Panc1 (cell line): Measurements from ENCODE around the gene MND1. TPM values are rescaled to one million over a fixed set of nuclear protein-coding genes. Genes with fewer than 3 reads are reported as not detected.

Experiments used
- ATAC-seq: fragments of 200-7000 bp; cut with Tn5 transposase; 2 replicates; pipeline ENCODE4 v1.9.1; 2020; ENCODE audit warnings: mild to moderate bottlenecking, moderate library complexity
- BruUV-seq: library from RNA; stranded (reverse); fragments of 400-500 nt; replicated peaks from 2 replicates; lab custom pipeline; 2021; lab: Mats Ljungman, UMichigan
- CTCF ChIA-PET: fragments of 300-600 bp; sonication (Branson Sonifier 250); formaldehyde crosslinking; loops from one replicate; lab custom pipeline; 2022; ENCODE audit warnings: antibody characterized with exemption; lab: Charles Lee
- POLR2A ChIA-PET: fragments of 300-600 bp; sonication (Branson Sonifier 250); formaldehyde crosslinking; loops from one replicate; lab custom pipeline; 2022; ENCODE audit warnings: antibody characterized with exemption; lab: Charles Lee
- DNase-seq: peaks from one replicate; pipeline ENCODE4 v3.0.0-alpha.2; 2010; ENCODE audit warnings: low read depth, low spot score
- H3K27ac ChIP-seq: 2 replicates; pipeline ENCODE4 v1.5.1; 2011; ENCODE audit warnings: mild to moderate bottlenecking, low read length, inconsistent platforms
- H3K27me3 ChIP-seq: fragments of 200-500 bp; sonication (Bioruptor generic); 2 replicates; pipeline ENCODE4 v1.6.0; 2014; ENCODE audit warnings: low read length, inconsistent platforms; ENCODE audit not compliant: control insufficient read depth, insufficient read depth
- H3K36me3 ChIP-seq: fragments of 200-500 bp; sonication (Bioruptor generic); 2 replicates; pipeline ENCODE4 v1.5.1; 2014; ENCODE audit warnings: inconsistent platforms, mild to moderate bottlenecking, low read length, moderate library complexity; ENCODE audit not compliant: control insufficient read depth, insufficient read depth
- H3K4me1 ChIP-seq: 2 replicates; pipeline ENCODE4 v1.5.1; 2011; ENCODE audit warnings: inconsistent platforms, mild to moderate bottlenecking, low read length, moderate library complexity; ENCODE audit not compliant: control insufficient read depth, insufficient read depth
- H3K4me3 ChIP-seq, 2 experiments: 2 replicates each; pipeline ENCODE4 v1.5.1; 2011 to 2012; ENCODE audit warnings: low read depth in 2 of 2, low read length in 2 of 2, mild to moderate bottlenecking in 2 of 2, inconsistent platforms in 1 of 2, moderate library complexity in 1 of 2
- H3K9me3 ChIP-seq: fragments of 200-500 bp; sonication (Bioruptor generic); 2 replicates; pipeline ENCODE4 v1.5.1; 2014; ENCODE audit warnings: low read depth, mild to moderate bottlenecking, inconsistent platforms, low read length, moderate library complexity; ENCODE audit not compliant: control insufficient read depth, insufficient read depth
- POLR2AphosphoS5 ChIP-seq: IDR thresholded peaks from 2 replicates; pipeline ENCODE4 v1.6.1; 2012; ENCODE audit warnings: mild to moderate bottlenecking, low read depth, low read length, moderate library complexity
- SIN3A ChIP-seq: IDR thresholded peaks from 2 replicates; pipeline ENCODE4 v1.6.1; 2012; ENCODE audit warnings: low read depth, mild to moderate bottlenecking, low read length, moderate library complexity, borderline replicate concordance; ENCODE audit not compliant: insufficient read depth
- TCF7L2 ChIP-seq: IDR thresholded peaks from 2 replicates; pipeline ENCODE4 v1.6.1; 2011; ENCODE audit warnings: mild to moderate bottlenecking, low read depth, low read length, inconsistent platforms
- in situ Hi-C: cut with HindIII; loops from 2 replicates; pipeline ENCODE4 v1.10.0; 2016; ENCODE audit warnings: low sequenced_read_pairs, low pct_unique_long_range_greater_than_20kb
- intact Hi-C: fragments of 100-400 bp; cut with micrococcal nuclease; formaldehyde crosslinking; loops from one replicate; pipeline ENCODE4 v1.10.0; 2022; ENCODE audit not compliant: unreplicated experiment
- total RNA-seq: library from RNA; stranded (reverse); gene quantifications from one replicate; pipeline ENCODE4 v1.2.1, GENCODE V29; 2021; ENCODE audit not compliant: unreplicated experiment
- TF ChIP-seq, protein P1 (sequence below): fragments of 450-650 bp; IDR thresholded peaks from 2 replicates; pipeline ENCODE4 v1.5.1; 2017; ENCODE audit warnings: mild to moderate bottlenecking
- TF ChIP-seq, protein P2 (sequence below), 2 experiments: IDR thresholded peaks; 2 replicates each; pipeline ENCODE4 v1.6.1; 2011 to 2012; ENCODE audit warnings: low read depth in 2 of 2, control low read depth in 1 of 2, low read length in 1 of 2, mild to moderate bottlenecking in 1 of 2, moderate library complexity in 1 of 2; ENCODE audit not compliant: insufficient read depth in 1 of 2

Gene MND1
- total RNA-seq, 1 experiment from 2014 or later = 9.4 TPM

- intact Hi-C loops = loop anchor here (5.0 kb wide), 1 partner anchor 139 kb away; no protein-coding TSS in a partner anchor
Measured at GRCh38 chr4:153433754-153434105, 89.2 kb downstream of the MND1 start.

GRCh38 chr4:153434190-153434589 lies 89.7 kb downstream of the MND1 start:
- BruUV-seq = no TSS peak
- intact Hi-C loops = loop anchor here (5.0 kb wide), 1 partner anchor 138 kb away; no protein-coding TSS in a partner anchor
- CTCF ChIA-PET = no interaction called here

More at GRCh38 chr4:153433754-153434105, 89.2 kb downstream of the MND1 start:
- DNase-seq (no peak), ATAC-seq (no peak)
- in situ Hi-C loops = no loop called here
- no peaks in the 10 kb centered on the region for H3K36me3 ChIP-seq
- H3K27me3 ChIP-seq = no peaks in the 10 kb centered on the region
- H3K4me3 ChIP-seq = no peak overlapping the region
- H3K27ac ChIP-seq = no peak overlapping the region
- BruUV-seq = no TSS peak
- H3K4me1 ChIP-seq = no peaks in the 10 kb centered on the region
- H3K9me3 ChIP-seq = no peaks in the 10 kb centered on the region
- TF ChIP-seq SIN3A (no peak), POLR2AphosphoS5 (no peak), TCF7L2 (no peak)
- TF ChIP-seq, protein P1, sequence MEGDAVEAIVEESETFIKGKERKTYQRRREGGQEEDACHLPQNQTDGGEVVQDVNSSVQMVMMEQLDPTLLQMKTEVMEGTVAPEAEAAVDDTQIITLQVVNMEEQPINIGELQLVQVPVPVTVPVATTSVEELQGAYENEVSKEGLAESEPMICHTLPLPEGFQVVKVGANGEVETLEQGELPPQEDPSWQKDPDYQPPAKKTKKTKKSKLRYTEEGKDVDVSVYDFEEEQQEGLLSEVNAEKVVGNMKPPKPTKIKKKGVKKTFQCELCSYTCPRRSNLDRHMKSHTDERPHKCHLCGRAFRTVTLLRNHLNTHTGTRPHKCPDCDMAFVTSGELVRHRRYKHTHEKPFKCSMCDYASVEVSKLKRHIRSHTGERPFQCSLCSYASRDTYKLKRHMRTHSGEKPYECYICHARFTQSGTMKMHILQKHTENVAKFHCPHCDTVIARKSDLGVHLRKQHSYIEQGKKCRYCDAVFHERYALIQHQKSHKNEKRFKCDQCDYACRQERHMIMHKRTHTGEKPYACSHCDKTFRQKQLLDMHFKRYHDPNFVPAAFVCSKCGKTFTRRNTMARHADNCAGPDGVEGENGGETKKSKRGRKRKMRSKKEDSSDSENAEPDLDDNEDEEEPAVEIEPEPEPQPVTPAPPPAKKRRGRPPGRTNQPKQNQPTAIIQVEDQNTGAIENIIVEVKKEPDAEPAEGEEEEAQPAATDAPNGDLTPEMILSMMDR = no peak
- TF ChIP-seq, protein P2, sequence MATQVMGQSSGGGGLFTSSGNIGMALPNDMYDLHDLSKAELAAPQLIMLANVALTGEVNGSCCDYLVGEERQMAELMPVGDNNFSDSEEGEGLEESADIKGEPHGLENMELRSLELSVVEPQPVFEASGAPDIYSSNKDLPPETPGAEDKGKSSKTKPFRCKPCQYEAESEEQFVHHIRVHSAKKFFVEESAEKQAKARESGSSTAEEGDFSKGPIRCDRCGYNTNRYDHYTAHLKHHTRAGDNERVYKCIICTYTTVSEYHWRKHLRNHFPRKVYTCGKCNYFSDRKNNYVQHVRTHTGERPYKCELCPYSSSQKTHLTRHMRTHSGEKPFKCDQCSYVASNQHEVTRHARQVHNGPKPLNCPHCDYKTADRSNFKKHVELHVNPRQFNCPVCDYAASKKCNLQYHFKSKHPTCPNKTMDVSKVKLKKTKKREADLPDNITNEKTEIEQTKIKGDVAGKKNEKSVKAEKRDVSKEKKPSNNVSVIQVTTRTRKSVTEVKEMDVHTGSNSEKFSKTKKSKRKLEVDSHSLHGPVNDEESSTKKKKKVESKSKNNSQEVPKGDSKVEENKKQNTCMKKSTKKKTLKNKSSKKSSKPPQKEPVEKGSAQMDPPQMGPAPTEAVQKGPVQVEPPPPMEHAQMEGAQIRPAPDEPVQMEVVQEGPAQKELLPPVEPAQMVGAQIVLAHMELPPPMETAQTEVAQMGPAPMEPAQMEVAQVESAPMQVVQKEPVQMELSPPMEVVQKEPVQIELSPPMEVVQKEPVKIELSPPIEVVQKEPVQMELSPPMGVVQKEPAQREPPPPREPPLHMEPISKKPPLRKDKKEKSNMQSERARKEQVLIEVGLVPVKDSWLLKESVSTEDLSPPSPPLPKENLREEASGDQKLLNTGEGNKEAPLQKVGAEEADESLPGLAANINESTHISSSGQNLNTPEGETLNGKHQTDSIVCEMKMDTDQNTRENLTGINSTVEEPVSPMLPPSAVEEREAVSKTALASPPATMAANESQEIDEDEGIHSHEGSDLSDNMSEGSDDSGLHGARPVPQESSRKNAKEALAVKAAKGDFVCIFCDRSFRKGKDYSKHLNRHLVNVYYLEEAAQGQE (IDR thresholded peaks at IDR 0.05; ENCODE audit: insufficient read depth in 1 of 2, low read depth in 2 of 2, low read length in 1 of 2) = no peak
- ChIA-PET CTCF (no interaction called here), POLR2A (no interaction called here)

More at GRCh38 chr4:153434190-153434589, 89.7 kb downstream of the MND1 start:
- Histone ChIP-seq H3K27ac (no peak overlapping the region), H3K36me3 (no peaks in the 10 kb centered on the region), H3K27me3 (no peaks in the 10 kb centered on the region), H3K9me3 (no peaks in the 10 kb centered on the region), H3K4me1 (no peaks in the 10 kb centered on the region), H3K4me3 (no peak overlapping the region)
- ATAC-seq = no peak
- no peak for DNase-seq
- no peak for TF ChIP-seq SIN3A
- no peak for TF ChIP-seq POLR2AphosphoS5
- TF ChIP-seq, protein P2 (IDR thresholded peaks at IDR 0.05; ENCODE audit: insufficient read depth in 1 of 2, low read depth in 2 of 2, low read length in 1 of 2) = no peak
- TF ChIP-seq, protein P1 = no peak
- TF ChIP-seq TCF7L2 = no peak
- in situ Hi-C loops = no loop called here
- POLR2A ChIA-PET = no interaction called here
